K562 (cell line): ENCODE results near the gene TFF2. TPM values are rescaled to one million over a fixed set of nuclear protein-coding genes. Genes with fewer than 3 reads are reported as not detected.

ENCODE experiments used
- ATAC-seq: fragments of 200-7000 bp; cut with Tn5 transposase; 3 replicates; pipeline ENCODE4 v1.9.1; 2020; ENCODE audit warnings: moderate library complexity
- BruUV-seq: library from RNA; stranded (reverse); fragments of 400-500 nt; replicated peaks from 2 replicates; lab custom pipeline; 2021; lab: Mats Ljungman, UMichigan
- CTCF ChIA-PET: fragments of 300-600 bp; formaldehyde crosslinking; extraction: SDS; loops from one replicate; lab custom pipeline; 2021; ENCODE audit warnings: low intra/inter-chr PET ratio; lab: Yijun Ruan, JAX
- POLR2A ChIA-PET: fragments of 300-600, 350-650 bp; sonication (Branson Sonifier 250); formaldehyde crosslinking; extraction: SDS; loops from one replicate; lab custom pipeline; 2021; ENCODE audit warnings: antibody characterized with exemption, inconsistent platforms; lab: Yijun Ruan, JAX
- DNase-seq, 4 experiments: peaks; one replicate each; pipeline versions ENCODE4 v3.0.0 to v3.0.0-alpha.2; 2011 to 2018; ENCODE audit warnings: low spot score in 3 of 4, mixed read lengths in 3 of 4; ENCODE audit errors: extremely low read depth in 1 of 4
- FAIRE-seq: peaks from 2 replicates; lab custom pipeline; 2011; peaks lifted over from hg19 to GRCh38; lab: Jason Lieb, UNC
- H2AFZ ChIP-seq: 2 replicates; pipeline ENCODE4 v1.6.0; 2011; ENCODE audit warnings: low read depth, low read length, control low read depth, inconsistent platforms
- H3K27ac ChIP-seq: fragments of 200-600 bp; 3 replicates; pipeline ENCODE4 v1.8.0; 2011; ENCODE audit warnings: low read depth, mild to moderate bottlenecking, control low read depth, inconsistent platforms, low read length, moderate library complexity, mixed read lengths; ENCODE audit errors: extremely low read depth
- H3K27me3 ChIP-seq, 2 experiments: fragments of 300-600 bp in 1 of 2; 2 replicates in 1 of 2; 3 replicates in 1 of 2; pipeline versions ENCODE4 v1.6.0 to v1.8.0; 2011; ENCODE audit warnings: inconsistent platforms in 2 of 2, low read length in 2 of 2, mild to moderate bottlenecking in 1 of 2, mixed read lengths in 1 of 2, moderate library complexity in 1 of 2; ENCODE audit not compliant: control insufficient read depth in 2 of 2, insufficient read depth in 2 of 2
- H3K36me3 ChIP-seq: fragments of 300-600 bp; 3 replicates; pipeline ENCODE4 v1.8.0; 2011; ENCODE audit warnings: mild to moderate bottlenecking, low read length, inconsistent platforms; ENCODE audit not compliant: control insufficient read depth, insufficient read depth
- H3K4me1 ChIP-seq, 2 experiments: fragments of 200-600 bp in 1 of 2; replicated peaks in 1 of 2; 2 replicates in 1 of 2; 3 replicates in 1 of 2; pipeline versions ENCODE4 v1.5.1 to v1.8.0; 2011; ENCODE audit warnings: inconsistent platforms in 2 of 2, low read length in 2 of 2, mild to moderate bottlenecking in 1 of 2, mixed read lengths in 1 of 2, moderate library complexity in 1 of 2; ENCODE audit not compliant: control insufficient read depth in 2 of 2, insufficient read depth in 2 of 2
- H3K4me2 ChIP-seq: 2 replicates; pipeline ENCODE4 v1.6.1; 2011; ENCODE audit warnings: low read length, control low read depth, inconsistent platforms, mixed read lengths; ENCODE audit not compliant: insufficient read depth
- H3K4me3 ChIP-seq: fragments of 200-600 bp; sonication (generic), shearing (Covaris generic); 2 replicates; pipeline ENCODE4 v1.5.1; 2016; ENCODE audit warnings: control low read depth, inconsistent platforms
- H3K79me2 ChIP-seq: fragments of 200-600 bp; 3 replicates; pipeline ENCODE4 v1.8.0; 2011; ENCODE audit warnings: low read length, inconsistent platforms; ENCODE audit not compliant: control insufficient read depth, insufficient read depth
- H3K9ac ChIP-seq, 2 experiments: 2 replicates each; pipeline versions ENCODE4 v1.6.0 to v1.6.1; 2011; ENCODE audit warnings: low read depth in 2 of 2, low read length in 2 of 2, control low read depth in 1 of 2, inconsistent platforms in 1 of 2, mild to moderate bottlenecking in 1 of 2, mixed read lengths in 1 of 2; ENCODE audit not compliant: insufficient read depth in 1 of 2
- H3K9me1 ChIP-seq: one replicate; pipeline ENCODE4 v1.6.0; 2011; ENCODE audit warnings: inconsistent platforms, mild to moderate bottlenecking, low read length, moderate library complexity; ENCODE audit not compliant: control insufficient read depth, insufficient read depth
- H3K9me3 ChIP-seq: replicated peaks from 2 replicates; pipeline ENCODE4 v1.5.1; 2011; ENCODE audit warnings: low read depth, low read length, inconsistent platforms; ENCODE audit not compliant: control insufficient read depth, insufficient read depth
- H4K20me1 ChIP-seq: replicated peaks from 2 replicates; pipeline ENCODE4 v1.6.1; 2011; ENCODE audit warnings: low read length, inconsistent platforms, mixed read lengths; ENCODE audit not compliant: control insufficient read depth, insufficient read depth
- ESRRB ChIP-seq: fragments of 250-450 bp; sonication (Bioruptor Pico); IDR thresholded peaks from 2 replicates; pipeline ENCODE4 v1.5.0; 2020; ENCODE audit warnings: mild to moderate bottlenecking, moderate library complexity, borderline replicate concordance
- MYC ChIP-seq, 2 experiments: fragments of 250-450 bp in 1 of 2; sonication (Bioruptor Pico) in 1 of 2; IDR thresholded peaks; 2 replicates each; pipeline versions ENCODE4 v1.5.1 to v1.6.1; 2012 to 2021; ENCODE audit warnings: low read depth in 2 of 2, borderline replicate concordance in 1 of 2, improper control_type of control experiment in 1 of 2, low read length in 1 of 2, mild to moderate bottlenecking in 1 of 2, moderate library complexity in 1 of 2
- POLR3A ChIP-seq: IDR thresholded peaks from 2 replicates; pipeline ENCODE4 v1.6.1; 2011; ENCODE audit warnings: borderline replicate concordance, mild to moderate bottlenecking, moderate library complexity; ENCODE audit not compliant: insufficient read length, insufficient read depth; ENCODE audit errors: extremely low read depth
- ZKSCAN3 ChIP-seq: fragments of 250-450 bp; sonication (Bioruptor Pico); IDR thresholded peaks from 2 replicates; pipeline ENCODE4 v1.4.0; 2020
- ZNF699 ChIP-seq: fragments of 250-450 bp; sonication (Bioruptor Pico); IDR thresholded peaks from 2 replicates; pipeline ENCODE4 v1.8.0; 2021; ENCODE audit warnings: mild to moderate bottlenecking, moderate library complexity; ENCODE audit not compliant: insufficient replicate concordance
- WGBS: fragments of 100-300 bp; shearing (Covaris generic); methylation state at CpG from one replicate; pipeline ENCODE4 v1.1.6; 2016; ENCODE audit warnings: low coverage, mixed read lengths; ENCODE audit not compliant: insufficient coverage; ENCODE audit errors: missing lambda C conversion rate; 5-methylcytosine and 5-hydroxymethylcytosine counted together
- in situ Hi-C: fragments of 300-500 bp; cut with MboI; formaldehyde crosslinking; loops from 4 replicates; pipeline ENCODE4 v1.15.0; 2018; ENCODE audit warnings: inconsistent platforms, mixed read lengths
- intact Hi-C: fragments of 100-400 bp; cut with micrococcal nuclease; formaldehyde crosslinking; loops from 2 replicates; pipeline ENCODE4 v1.14.2; 2022
- polyA plus RNA-seq, 8 experiments: library from polyadenylated mRNA; depleted of rRNA in 4 of 8; stranded (reverse) in 5 of 8; unstranded in 3 of 8; fragments of >200 nt; fragmentation: Nextera tagmentation in 2 of 8; fragmentation: Illumina TruSeq in 1 of 8; extraction: Ambion mirVana in 2 of 8; extraction: Trizol in 1 of 8; gene quantifications; 2 replicates each; pipeline versions ENCODE4 v1.2.1 to v1.2.3, GENCODE V29; 2011 to 2014; ENCODE audit warnings: inconsistent platforms in 1 of 8, missing spikeins in 1 of 8
- total RNA-seq, 7 experiments: library from RNA; depleted of rRNA in 6 of 7; stranded (reverse); fragments of >200 nt in 6 of 7; fragmentation: Illumina TruSeq in 2 of 7; extraction: Trizol in 2 of 7; gene quantifications; 2 replicates each; pipeline versions ENCODE4 v1.2.1 to v1.2.3, GENCODE V29; 2011 to 2021; ENCODE audit warnings: low replicate concordance in 1 of 7
- TF ChIP-seq, protein P1 (sequence below), 2 experiments: fragments of 450-650 bp in 1 of 2; sonication (generic) in 1 of 2; formaldehyde crosslinking in 1 of 2; IDR thresholded peaks in 1 of 2; conservative IDR thresholded peaks in 1 of 2; 2 replicates each; pipeline versions ENCODE4 v1.6.1 to v1.8.1; 2016 to 2023; ENCODE audit warnings: mild to moderate bottlenecking in 2 of 2, moderate library complexity in 2 of 2, inconsistent platforms in 1 of 2, missing genetic modification reagents in 1 of 2

TFF2 gene
- total and polyA plus RNA-seq, 9 of the 15 experiments (the other 6 are each of a cell fraction or from before 2014, with no cell fraction given) = not detected

GRCh38 chr21:42321231-42321630 is 29.6 kb downstream of the TFF2 start:
- DNase-seq = no peak
- Histone ChIP-seq H2AFZ (no peak overlapping the region), H3K9ac (no peak overlapping the region), H3K27me3 (peaks cover 48 to 68% of the 10 kb centered on the region in 2 experiments), H3K4me3 (no peak overlapping the region), H3K27ac (no peak overlapping the region), H3K9me3 (no peaks in the 10 kb centered on the region), H3K79me2 (no peaks in the 10 kb centered on the region), H4K20me1 (0 out of 2 replicates have a peak, but pooled peaks cover 6% of the 10 kb centered on the region), H3K4me2 (no peak overlapping the region), H3K36me3 (no peaks in the 10 kb centered on the region), H3K4me1 (no peaks in the 10 kb centered on the region), H3K9me1 (no peaks in the 10 kb centered on the region)
- ATAC-seq = no peak
- ChIA-PET POLR2A (no interaction called here), CTCF (no interaction called here)
- no TSS peak for BruUV-seq
- WGBS = 2% methylated on average over 10 of the region's 10 CpGs
- TF ChIP-seq MYC (IDR thresholded peaks at IDR 0.05; ENCODE audit: low read depth, low read length) (no peak), MYC (CRISPR knock-in tag; IDR thresholded peaks at IDR 0.05; ENCODE audit: borderline replicate concordance, low read depth) (no peak), ESRRB (CRISPR knock-in tag) (no peak), ZKSCAN3 (no peak), ZNF699 (CRISPR knock-in tag) (no peak), POLR3A (no peak)
- TF ChIP-seq, protein P1, sequence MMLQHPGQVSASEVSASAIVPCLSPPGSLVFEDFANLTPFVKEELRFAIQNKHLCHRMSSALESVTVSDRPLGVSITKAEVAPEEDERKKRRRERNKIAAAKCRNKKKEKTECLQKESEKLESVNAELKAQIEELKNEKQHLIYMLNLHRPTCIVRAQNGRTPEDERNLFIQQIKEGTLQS (IDR thresholded peaks at IDR 0.05) = no peak
- TF ChIP-seq, protein P1 (CRISPR knock-in tag; conservative IDR thresholded peaks at IDR 0.05) = no peak
- in situ Hi-C loops (no loop called here), intact Hi-C loops (no loop called here)
- FAIRE-seq = no peak
